CD4-positive, alpha-beta T cell treated with Interleukin-6 at 100 ng/mL for 8 hours (primary cell): Measurements from ENCODE around the gene RPS19.
"Not testable (repeated sequence)": the region's sequence is repeated elsewhere in the genome, so short reads cannot be mapped to it uniquely, and the experiment has no call there.

Source experiments
- DNase-seq: peaks from one replicate; pipeline ENCODE4 v3.0.0-alpha.2; 2020; ENCODE audit warnings: mixed read lengths, low spot score

The RPS19 gene

GRCh38 chr19:41860419-41861115 lies 512 bp downstream of the RPS19 start:
- DNase-seq = no peak

GRCh38 chr19:41861116-41861768 lies 1.2 kb downstream of the RPS19 start:
- no peak for DNase-seq

GRCh38 chr19:41861846-41862245 lies 1.8 kb downstream of the RPS19 start:
- DNase-seq = no peak

- no peak for DNase-seq
These were observed 2.5 kb downstream of the RPS19 start for GRCh38 chr19:41862445-41862986.

- DNase-seq = no peak
These were observed 3.3 kb downstream of the RPS19 start for GRCh38 chr19:41863209-41863931.

- DNase-seq = no peak
These were observed 4.3 kb downstream of the RPS19 start for GRCh38 chr19:41864374-41864773.

- no peak for DNase-seq
These were observed 6.2 kb downstream of the RPS19 start for GRCh38 chr19:41866284-41866683.

- no peak for DNase-seq
These were observed 8.3 kb downstream of the RPS19 start for GRCh38 chr19:41868120-41868988.

GRCh38 chr19:41868989-41869300 lies 8.9 kb downstream of the RPS19 start:
- no peak for DNase-seq

GRCh38 chr19:41869374-41869955 lies 9.4 kb downstream of the RPS19 start:
- no peak for DNase-seq

- no peak for DNase-seq
These were observed 10.4 kb downstream of the RPS19 start for GRCh38 chr19:41870401-41870873.

GRCh38 chr19:41871573-41872383 lies 11.7 kb downstream of the RPS19 start:
- DNase-seq = peak; percentile 70

GRCh38 chr19:41872384-41872774 lies 12.3 kb downstream of the RPS19 start:
- no peak for DNase-seq

GRCh38 chr19:41872775-41873647 lies 13.0 kb downstream of the RPS19 start:
- DNase-seq = peak; percentile 65

GRCh38 chr19:41875973-41876372 lies 15.9 kb downstream of the RPS19 start:
- DNase-seq = not testable (repeated sequence)

GRCh38 chr19:41876847-41877832 lies 17.1 kb downstream of the RPS19 start, which contains the start of gene CD79A:
Gene CD79A (plus strand): TSS chr19:41877279. CDS start chr19:41877305, 26 bp downstream.
- no peak for DNase-seq

- no peak for DNase-seq
These were observed 18.2 kb downstream of the RPS19 start for GRCh38 chr19:41877916-41878905.
